K562 (cell line): ENCODE results near the gene IRF6. TPM values are rescaled to one million over a fixed set of nuclear protein-coding genes. Genes with fewer than 3 reads are reported as not detected.

Source experiments
- CBFA2T2 ChIP-seq: fragments of 450-650 bp; conservative IDR thresholded peaks from 2 replicates; pipeline ENCODE4 v1.6.1; 2017; ENCODE audit warnings: mild to moderate bottlenecking
- CBX1 ChIP-seq: sonication (generic); IDR thresholded peaks from 2 replicates; pipeline ENCODE4 v1.6.1; 2016; ENCODE audit warnings: antibody characterized with exemption, low read depth, mild to moderate bottlenecking
- DMBX1 ChIP-seq: fragments of 250-450 bp; sonication (Bioruptor Pico); IDR thresholded peaks from 2 replicates; pipeline ENCODE4 v1.8.0; 2022; ENCODE audit warnings: inconsistent platforms, mild to moderate bottlenecking, moderate library complexity, borderline replicate concordance
- FOXJ2 ChIP-seq: fragments of 200-800 bp; sonication (Bioruptor generic); IDR thresholded peaks from 2 replicates; pipeline ENCODE4 v1.6.1; 2016; ENCODE audit warnings: missing genetic modification characterization, missing compliant biosample characterization
- GTF2A2 ChIP-seq: IDR thresholded peaks from 2 replicates; pipeline ENCODE4 v1.6.1; 2016; ENCODE audit warnings: mild to moderate bottlenecking, missing genetic modification characterization, missing compliant biosample characterization
- HOXB6 ChIP-seq: fragments of 250-450 bp; sonication (Bioruptor Pico); IDR thresholded peaks from 2 replicates; pipeline ENCODE4 v1.5.1; 2022; ENCODE audit warnings: mild to moderate bottlenecking, borderline replicate concordance
- KAT7 ChIP-seq: sonication (generic); formaldehyde crosslinking; IDR thresholded peaks from 2 replicates; pipeline ENCODE4 v1.8.0; 2022; ENCODE audit warnings: missing genetic modification reagents, mild to moderate bottlenecking, borderline replicate concordance
- MBD2 ChIP-seq: sonication (generic); IDR thresholded peaks from 2 replicates; pipeline ENCODE4 v1.6.1; 2016; ENCODE audit warnings: low read depth, borderline replicate concordance
- MED1 ChIP-seq: sonication (generic); formaldehyde crosslinking; IDR thresholded peaks from 2 replicates; pipeline ENCODE4 v1.8.1; 2023; ENCODE audit warnings: missing genetic modification reagents, borderline replicate concordance
- NR2C1 ChIP-seq, 2 experiments: fragments of 450-650 bp; IDR thresholded peaks; 2 replicates each; pipeline ENCODE4 v1.6.1; 2017; ENCODE audit warnings: mild to moderate bottlenecking in 2 of 2, antibody characterized with exemption in 1 of 2, inconsistent platforms in 1 of 2, missing compliant biosample characterization in 1 of 2, missing genetic modification characterization in 1 of 2
- NRF1 ChIP-seq, 2 experiments: fragments of 450-650 bp; IDR thresholded peaks in 1 of 2; conservative IDR thresholded peaks in 1 of 2; 2 replicates each; pipeline ENCODE4 v1.6.1; 2014; ENCODE audit warnings: mild to moderate bottlenecking in 2 of 2
- SMAD1 ChIP-seq: fragments of 150-350 bp; IDR thresholded peaks from 2 replicates; pipeline ENCODE4 v1.6.1; 2014; ENCODE audit warnings: low read length, low read depth; ENCODE audit not compliant: partially characterized antibody
- SMAD3 ChIP-seq: fragments of 450-650 bp; formaldehyde crosslinking; conservative IDR thresholded peaks from 2 replicates; pipeline ENCODE4 v1.4.0; 2020; ENCODE audit warnings: mild to moderate bottlenecking
- SRF ChIP-seq, 2 experiments: fragments of 250-450, 450-650 bp in 1 of 2; sonication (Bioruptor Pico) in 1 of 2; sonication (generic) in 1 of 2; formaldehyde crosslinking; IDR thresholded peaks; 2 replicates each; pipeline versions ENCODE4 v1.5.0 to v1.5.1; 2020 to 2022; ENCODE audit warnings: mild to moderate bottlenecking in 1 of 2, missing genetic modification reagents in 1 of 2
- SRSF3 ChIP-seq: fragments of 200-400 bp; formaldehyde crosslinking; IDR thresholded peaks from 2 replicates; pipeline ENCODE4 v1.6.1; 2016; ENCODE audit warnings: mild to moderate bottlenecking, low read length, moderate library complexity; ENCODE audit not compliant: insufficient read depth
- TCFL5 ChIP-seq: fragments of 250-450 bp; sonication (Bioruptor Pico); conservative IDR thresholded peaks from 2 replicates; pipeline ENCODE4 v1.6.1; 2021; ENCODE audit warnings: mild to moderate bottlenecking, moderate library complexity, matching md5 sums
- ZC3H11A ChIP-seq: IDR thresholded peaks from 2 replicates; pipeline ENCODE4 v1.6.1; 2012; ENCODE audit warnings: low read depth, low read length, improper control_type of control experiment
- ZC3H4 ChIP-seq: sonication (generic); formaldehyde crosslinking; IDR thresholded peaks from 2 replicates; pipeline ENCODE4 v1.9.0; 2021; ENCODE audit warnings: missing genetic modification reagents, borderline replicate concordance
- ZNF77 ChIP-seq: fragments of 250-450 bp; sonication (Bioruptor Pico); IDR thresholded peaks from 2 replicates; pipeline ENCODE4 v1.5.0; 2020
- polyA plus RNA-seq, 8 experiments: library from polyadenylated mRNA; depleted of rRNA in 4 of 8; stranded (reverse) in 5 of 8; unstranded in 3 of 8; fragments of >200 nt; fragmentation: Nextera tagmentation in 2 of 8; fragmentation: Illumina TruSeq in 1 of 8; extraction: Ambion mirVana in 2 of 8; extraction: Trizol in 1 of 8; gene quantifications; 2 replicates each; pipeline versions ENCODE4 v1.2.1 to v1.2.3, GENCODE V29; 2011 to 2014; ENCODE audit warnings: inconsistent platforms in 1 of 8, missing spikeins in 1 of 8
- total RNA-seq, 7 experiments: library from RNA; depleted of rRNA in 6 of 7; stranded (reverse); fragments of >200 nt in 6 of 7; fragmentation: Illumina TruSeq in 2 of 7; extraction: Trizol in 2 of 7; gene quantifications; 2 replicates each; pipeline versions ENCODE4 v1.2.1 to v1.2.3, GENCODE V29; 2011 to 2021; ENCODE audit warnings: low replicate concordance in 1 of 7
- TF ChIP-seq, protein P1 (sequence below): fragments of 450-650 bp; IDR thresholded peaks from 2 replicates; pipeline ENCODE4 v1.7.1; 2018; ENCODE audit warnings: mild to moderate bottlenecking, low read depth; ENCODE audit not compliant: partially characterized antibody
- TF ChIP-seq, protein P2 (sequence below): fragments of 250-450 bp; sonication (Bioruptor Pico); IDR thresholded peaks from 2 replicates; pipeline ENCODE4 v1.8.0; 2022; ENCODE audit warnings: moderate library complexity, mild to moderate bottlenecking, inconsistent platforms
- TF ChIP-seq, protein P3 (sequence below): sonication (generic); formaldehyde crosslinking; IDR thresholded peaks from 2 replicates; pipeline ENCODE4 v1.8.1; 2022; ENCODE audit warnings: missing genetic modification reagents

Gene IRF6
- total and polyA plus RNA-seq, 9 of the 15 experiments (the other 6 are each of a cell fraction or from before 2014, with no cell fraction given) = 0.03 to 0.65 (median 0.17) TPM

DNA sequence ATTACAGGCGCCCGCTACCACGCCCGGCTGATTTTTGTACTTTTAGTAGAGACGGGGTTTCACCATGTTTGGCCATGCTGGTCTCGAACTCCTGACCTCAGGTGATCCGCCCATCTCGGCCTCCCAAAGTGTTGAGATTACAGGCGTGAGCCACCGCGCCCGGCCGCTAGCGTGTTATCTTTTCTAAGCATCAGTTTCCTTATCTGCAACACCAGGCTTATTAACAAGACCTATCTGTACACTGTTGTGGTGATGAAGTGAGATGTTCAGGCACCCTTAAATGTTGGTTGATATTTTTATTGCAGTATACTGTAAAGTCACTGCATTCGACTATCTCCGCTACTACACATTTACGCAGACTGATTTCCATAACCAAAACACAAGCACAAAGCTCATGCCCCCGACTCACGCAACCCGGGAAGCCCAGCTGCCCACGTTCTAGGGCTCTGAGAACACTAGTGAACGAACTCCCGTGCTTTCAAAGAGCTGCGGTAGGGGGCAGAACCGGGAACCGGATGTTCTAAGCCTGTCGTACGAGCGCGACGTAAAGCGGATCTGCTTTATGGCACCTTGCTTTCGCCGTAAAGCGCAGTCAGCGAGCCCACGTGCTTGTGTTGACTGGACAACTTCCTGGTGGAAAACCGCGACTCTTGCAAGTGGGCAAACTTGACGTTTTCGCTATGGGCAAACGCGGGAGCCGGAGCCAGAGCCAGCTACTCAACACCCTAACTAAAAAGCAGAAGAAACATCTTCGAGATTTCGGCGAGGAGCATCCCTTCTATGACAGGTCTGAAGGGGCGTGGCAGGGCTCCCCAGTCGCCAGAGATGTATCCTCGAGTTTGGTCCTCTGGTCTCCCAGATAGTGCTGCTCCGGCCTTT is 21.7 kb upstream of the IRF6 start, which contains the start of gene UTP25 (continued):
- TF ChIP-seq KAT7 (CRISPR knock-in tag) = peak; percentile 93; the same call in 1 of the 2 replicates
- TF ChIP-seq SRSF3 = no peak
- TF ChIP-seq ZC3H4 (CRISPR knock-in tag) = no peak
- TF ChIP-seq NR2C1 (IDR thresholded peaks at IDR 0.05) = no peak; the same call in 1 of the 2 replicates
- 0 out of 2 replicates have a peak, but pooled peaks have one; percentile 31 for TF ChIP-seq NR2C1 (tag; IDR thresholded peaks at IDR 0.05)
- TF ChIP-seq CBX1 = peak; percentile 76; the same call in 1 of the 2 replicates
- peak; percentile 76 for TF ChIP-seq CBFA2T2
- no peak for TF ChIP-seq ZC3H11A
- TF ChIP-seq, protein P1, sequence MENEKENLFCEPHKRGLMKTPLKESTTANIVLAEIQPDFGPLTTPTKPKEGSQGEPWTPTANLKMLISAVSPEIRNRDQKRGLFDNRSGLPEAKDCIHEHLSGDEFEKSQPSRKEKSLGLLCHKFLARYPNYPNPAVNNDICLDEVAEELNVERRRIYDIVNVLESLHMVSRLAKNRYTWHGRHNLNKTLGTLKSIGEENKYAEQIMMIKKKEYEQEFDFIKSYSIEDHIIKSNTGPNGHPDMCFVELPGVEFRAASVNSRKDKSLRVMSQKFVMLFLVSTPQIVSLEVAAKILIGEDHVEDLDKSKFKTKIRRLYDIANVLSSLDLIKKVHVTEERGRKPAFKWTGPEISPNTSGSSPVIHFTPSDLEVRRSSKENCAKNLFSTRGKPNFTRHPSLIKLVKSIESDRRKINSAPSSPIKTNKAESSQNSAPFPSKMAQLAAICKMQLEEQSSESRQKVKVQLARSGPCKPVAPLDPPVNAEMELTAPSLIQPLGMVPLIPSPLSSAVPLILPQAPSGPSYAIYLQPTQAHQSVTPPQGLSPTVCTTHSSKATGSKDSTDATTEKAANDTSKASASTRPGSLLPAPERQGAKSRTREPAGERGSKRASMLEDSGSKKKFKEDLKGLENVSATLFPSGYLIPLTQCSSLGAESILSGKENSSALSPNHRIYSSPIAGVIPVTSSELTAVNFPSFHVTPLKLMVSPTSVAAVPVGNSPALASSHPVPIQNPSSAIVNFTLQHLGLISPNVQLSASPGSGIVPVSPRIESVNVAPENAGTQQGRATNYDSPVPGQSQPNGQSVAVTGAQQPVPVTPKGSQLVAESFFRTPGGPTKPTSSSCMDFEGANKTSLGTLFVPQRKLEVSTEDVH = peak; percentile 97
- TF ChIP-seq, protein P2, sequence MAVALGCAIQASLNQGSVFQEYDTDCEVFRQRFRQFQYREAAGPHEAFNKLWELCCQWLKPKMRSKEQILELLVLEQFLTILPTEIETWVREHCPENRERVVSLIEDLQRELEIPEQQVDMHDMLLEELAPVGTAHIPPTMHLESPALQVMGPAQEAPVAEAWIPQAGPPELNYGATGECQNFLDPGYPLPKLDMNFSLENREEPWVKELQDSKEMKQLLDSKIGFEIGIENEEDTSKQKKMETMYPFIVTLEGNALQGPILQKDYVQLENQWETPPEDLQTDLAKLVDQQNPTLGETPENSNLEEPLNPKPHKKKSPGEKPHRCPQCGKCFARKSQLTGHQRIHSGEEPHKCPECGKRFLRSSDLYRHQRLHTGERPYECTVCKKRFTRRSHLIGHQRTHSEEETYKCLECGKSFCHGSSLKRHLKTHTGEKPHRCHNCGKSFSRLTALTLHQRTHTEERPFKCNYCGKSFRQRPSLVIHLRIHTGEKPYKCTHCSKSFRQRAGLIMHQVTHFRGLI (CRISPR knock-in tag) = peak; percentile 57; the same call in 1 of the 2 replicates
- TF ChIP-seq, protein P3, sequence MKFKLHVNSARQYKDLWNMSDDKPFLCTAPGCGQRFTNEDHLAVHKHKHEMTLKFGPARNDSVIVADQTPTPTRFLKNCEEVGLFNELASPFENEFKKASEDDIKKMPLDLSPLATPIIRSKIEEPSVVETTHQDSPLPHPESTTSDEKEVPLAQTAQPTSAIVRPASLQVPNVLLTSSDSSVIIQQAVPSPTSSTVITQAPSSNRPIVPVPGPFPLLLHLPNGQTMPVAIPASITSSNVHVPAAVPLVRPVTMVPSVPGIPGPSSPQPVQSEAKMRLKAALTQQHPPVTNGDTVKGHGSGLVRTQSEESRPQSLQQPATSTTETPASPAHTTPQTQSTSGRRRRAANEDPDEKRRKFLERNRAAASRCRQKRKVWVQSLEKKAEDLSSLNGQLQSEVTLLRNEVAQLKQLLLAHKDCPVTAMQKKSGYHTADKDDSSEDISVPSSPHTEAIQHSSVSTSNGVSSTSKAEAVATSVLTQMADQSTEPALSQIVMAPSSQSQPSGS (CRISPR knock-in tag) = no peak
- TF ChIP-seq GTF2A2 (tag) = no peak
- no peak for TF ChIP-seq TCFL5 (CRISPR knock-in tag)
- no peak for TF ChIP-seq MED1 (CRISPR knock-in tag)
- TF ChIP-seq DMBX1 (CRISPR knock-in tag) = no peak
- TF ChIP-seq SRF (CRISPR knock-in tag; IDR thresholded peaks at IDR 0.05) = 0 out of 4 replicates have a peak, but pooled peaks of 1 of the 2 experiments have one; percentile 45
- TF ChIP-seq HOXB6 (CRISPR knock-in tag) = no peak
- TF ChIP-seq MBD2 = peak; percentile 50; the same call in 1 of the 2 replicates
- TF ChIP-seq SMAD3 = peak; percentile 11; the same call in 1 of the 2 replicates
- TF ChIP-seq NRF1 (conservative IDR thresholded peaks at IDR 0.05 in 1 of 2, IDR thresholded peaks at IDR 0.05 in 1 of 2) = peak; percentile 73 to 76
- peak; percentile 66 for TF ChIP-seq FOXJ2 (tag)
- no peak for TF ChIP-seq ZNF77
- no peak for TF ChIP-seq SMAD1
